Activated naive CD4-positive, alpha-beta T cell treated with anti-CD3 and anti-CD28 coated beads, Interleukin-2, amount 10 ng/mL, durations not matched to agents 7 days and 5 days (primary cell): ENCODE measurements around the gene TIAL1.
A peak's percentile ranks its signal among the peaks of the same experiment; 100 is the strongest.

Source experiments
- CTCF ChIA-PET: fragments of 350-600 bp; sonication (Branson Sonifier 250); formaldehyde crosslinking; loops from one replicate; lab custom pipeline; 2021; ENCODE audit warnings: antibody characterized with exemption; lab: Charles Lee
- DNase-seq: peaks from one replicate; pipeline ENCODE4 v3.0.0-alpha.2; 2020
- H3K27ac Mint-ChIP-seq: one replicate; pipeline ENCODE4 v1.8.0; 2021; ENCODE audit warnings: mild to moderate bottlenecking, moderate library complexity, mixed read lengths
- H3K27me3 Mint-ChIP-seq: one replicate; pipeline ENCODE4 v1.8.0; 2021; ENCODE audit warnings: mild to moderate bottlenecking, mixed read lengths
- H3K36me3 Mint-ChIP-seq: one replicate; pipeline ENCODE4 v1.8.0; 2021; ENCODE audit warnings: mixed read lengths
- H3K4me1 Mint-ChIP-seq: one replicate; pipeline ENCODE4 v1.8.0; 2021; ENCODE audit warnings: mixed read lengths
- H3K4me3 Mint-ChIP-seq: one replicate; pipeline ENCODE4 v1.8.0; 2021; ENCODE audit warnings: mild to moderate bottlenecking, moderate library complexity, mixed read lengths
- H3K9me3 Mint-ChIP-seq: one replicate; pipeline ENCODE4 v1.8.0; 2021; ENCODE audit warnings: mixed read lengths

The TIAL1 gene

GRCh38 chr10:119596537-119597404 is at the start of gene TIAL1:
TSS of gene TIAL1 (minus strand) at chr10:119596964. CDS start at chr10:119596465, 499 bp downstream.
- H3K27ac Mint-ChIP-seq = peak within 1 kb of the TSS; percentile 98
- peaks cover 28% of the 10 kb centered on the region for H3K36me3 Mint-ChIP-seq
- H3K27me3 Mint-ChIP-seq = no peaks in the 10 kb centered on the region
- H3K4me3 Mint-ChIP-seq = peak within 1 kb of the TSS; percentile 96
- H3K9me3 Mint-ChIP-seq = no peaks in the 10 kb centered on the region
- peaks cover 46% of the 10 kb centered on the region for H3K4me1 Mint-ChIP-seq
- CTCF ChIA-PET = interaction anchor here (0.7 to 1.6 kb wide), 2 partner anchors 274 to 398 kb away, joined by 3 read pairs; no protein-coding TSS in a partner anchor
- peak; percentile 98 for DNase-seq

GRCh38 chr10:119644994-119645393 is 48.2 kb upstream of the TIAL1 start:
- no peak overlapping the region for H3K4me3 Mint-ChIP-seq
- H3K9me3 Mint-ChIP-seq = no peaks in the 10 kb centered on the region
- CTCF ChIA-PET = interaction anchor here (2.9 kb wide), 1 partner anchor 13 kb away, joined by 9 read pairs; no protein-coding TSS in a partner anchor
- H3K27me3 Mint-ChIP-seq = peaks cover 8% of the 10 kb centered on the region
- H3K27ac Mint-ChIP-seq = no peak overlapping the region
- no peaks in the 10 kb centered on the region for H3K36me3 Mint-ChIP-seq
- DNase-seq = no peak
- peaks cover 27% of the 10 kb centered on the region for H3K4me1 Mint-ChIP-seq

- CTCF ChIA-PET = interaction anchor here (2.9 kb wide), 1 partner anchor 12 kb away, joined by 9 read pairs; no protein-coding TSS in a partner anchor
- peaks cover 8% of the 10 kb centered on the region for H3K27me3 Mint-ChIP-seq
- H3K4me1 Mint-ChIP-seq = peaks cover 24% of the 10 kb centered on the region
- no peak overlapping the region for H3K27ac Mint-ChIP-seq
- DNase-seq = no peak
- no peaks in the 10 kb centered on the region for H3K9me3 Mint-ChIP-seq
- no peak overlapping the region for H3K4me3 Mint-ChIP-seq
- no peaks in the 10 kb centered on the region for H3K36me3 Mint-ChIP-seq
These were observed 47.5 kb upstream of the TIAL1 start for GRCh38 chr10:119644205-119644814.

- peaks cover 24% of the 10 kb centered on the region for H3K4me1 Mint-ChIP-seq
- no peak overlapping the region for H3K27ac Mint-ChIP-seq
- CTCF ChIA-PET = interaction anchor here (0.8 to 2.9 kb wide), 3 partner anchors 10 to 20 kb away, joined by 3 to 9 read pairs (median 3); no protein-coding TSS in a partner anchor
- H3K9me3 Mint-ChIP-seq = no peaks in the 10 kb centered on the region
- DNase-seq = no peak
- no peaks in the 10 kb centered on the region for H3K36me3 Mint-ChIP-seq
- H3K27me3 Mint-ChIP-seq = peaks cover 8% of the 10 kb centered on the region
- no peak overlapping the region for H3K4me3 Mint-ChIP-seq
These were observed 46.8 kb upstream of the TIAL1 start for GRCh38 chr10:119643306-119644204.

GRCh38 chr10:119642556-119643111 is 45.9 kb upstream of the TIAL1 start:
- Mint-ChIP-seq H3K27me3 (peaks cover 8% of the 10 kb centered on the region), H3K27ac (no peak overlapping the region), H3K4me1 (peaks cover 24% of the 10 kb centered on the region), H3K4me3 (no peak overlapping the region), H3K36me3 (no peaks in the 10 kb centered on the region), H3K9me3 (no peaks in the 10 kb centered on the region)
- CTCF ChIA-PET = interaction anchor here (0.8 to 2.9 kb wide), 3 partner anchors 11 to 21 kb away, joined by 3 to 9 read pairs (median 3); no protein-coding TSS in a partner anchor
- DNase-seq = no peak

- no peak overlapping the region for H3K27ac Mint-ChIP-seq
- peaks cover 24% of the 10 kb centered on the region for H3K4me1 Mint-ChIP-seq
- peaks cover 5% of the 10 kb centered on the region for H3K27me3 Mint-ChIP-seq
- H3K9me3 Mint-ChIP-seq = no peaks in the 10 kb centered on the region
- CTCF ChIA-PET = no interaction called here
- no peaks in the 10 kb centered on the region for H3K36me3 Mint-ChIP-seq
- DNase-seq = no peak
- no peak overlapping the region for H3K4me3 Mint-ChIP-seq
These were observed 44.2 kb upstream of the TIAL1 start for GRCh38 chr10:119640875-119641526.

GRCh38 chr10:119640384-119640783 is 43.6 kb upstream of the TIAL1 start:
- H3K4me1 Mint-ChIP-seq = peaks cover 24% of the 10 kb centered on the region

GRCh38 chr10:119638982-119639381 is 42.2 kb upstream of the TIAL1 start:
- CTCF ChIA-PET = no interaction called here
- H3K27ac Mint-ChIP-seq = no peak overlapping the region
- no peak for DNase-seq
- H3K4me3 Mint-ChIP-seq = no peak overlapping the region
- H3K9me3 Mint-ChIP-seq = no peaks in the 10 kb centered on the region
- H3K4me1 Mint-ChIP-seq = peaks cover 24% of the 10 kb centered on the region
- H3K27me3 Mint-ChIP-seq = peaks cover 6% of the 10 kb centered on the region
- H3K36me3 Mint-ChIP-seq = no peaks in the 10 kb centered on the region

More at GRCh38 chr10:119640384-119640783, 43.6 kb upstream of the TIAL1 start:
- H3K4me3 Mint-ChIP-seq = no peak overlapping the region
- H3K36me3 Mint-ChIP-seq = no peaks in the 10 kb centered on the region
- no peaks in the 10 kb centered on the region for H3K9me3 Mint-ChIP-seq
- H3K27me3 Mint-ChIP-seq = peaks cover 4% of the 10 kb centered on the region
- no peak overlapping the region for H3K27ac Mint-ChIP-seq
- no peak for DNase-seq
- CTCF ChIA-PET = no interaction called here

- no peaks in the 10 kb centered on the region for H3K9me3 Mint-ChIP-seq
- H3K4me1 Mint-ChIP-seq = peaks cover 15% of the 10 kb centered on the region
- no peaks in the 10 kb centered on the region for H3K36me3 Mint-ChIP-seq
- H3K27me3 Mint-ChIP-seq = peaks cover 8% of the 10 kb centered on the region
- H3K4me3 Mint-ChIP-seq = no peak overlapping the region
- CTCF ChIA-PET = no interaction called here
- DNase-seq = no peak
- H3K27ac Mint-ChIP-seq = no peak overlapping the region
These were observed 40.9 kb upstream of the TIAL1 start for GRCh38 chr10:119637631-119638030.

GRCh38 chr10:119634219-119634544 is 37.4 kb upstream of the TIAL1 start:
- CTCF ChIA-PET = interaction anchor here (0.6 to 1.0 kb wide), 3 partner anchors 16 to 52 kb away, joined by 3 to 4 read pairs (median 3); no protein-coding TSS in a partner anchor
- no peaks in the 10 kb centered on the region for H3K9me3 Mint-ChIP-seq

GRCh38 chr10:119633538-119634218 is 36.9 kb upstream of the TIAL1 start:
- DNase-seq = no peak
- Mint-ChIP-seq H3K4me3 (no peak overlapping the region), H3K27ac (no peak overlapping the region), H3K36me3 (no peaks in the 10 kb centered on the region), H3K9me3 (no peaks in the 10 kb centered on the region), H3K27me3 (peaks cover 8% of the 10 kb centered on the region), H3K4me1 (no peaks in the 10 kb centered on the region)
- CTCF ChIA-PET = interaction anchor here (0.6 to 2.9 kb wide), 4 partner anchors 10 to 51 kb away, joined by 3 to 9 read pairs (median 4); no protein-coding TSS in a partner anchor

More at GRCh38 chr10:119634219-119634544, 37.4 kb upstream of the TIAL1 start:
- no peak for DNase-seq
- Mint-ChIP-seq H3K27me3 (peaks cover 8% of the 10 kb centered on the region), H3K4me3 (no peak overlapping the region), H3K4me1 (no peaks in the 10 kb centered on the region), H3K27ac (no peak overlapping the region), H3K36me3 (no peaks in the 10 kb centered on the region)

- Mint-ChIP-seq H3K36me3 (no peaks in the 10 kb centered on the region), H3K27me3 (peaks cover 28% of the 10 kb centered on the region), H3K4me1 (no peaks in the 10 kb centered on the region), H3K4me3 (no peak overlapping the region), H3K9me3 (no peaks in the 10 kb centered on the region), H3K27ac (no peak overlapping the region)
- no peak for DNase-seq
- CTCF ChIA-PET = interaction anchor here (1.2 kb wide), 1 partner anchor 13 kb away, joined by 3 read pairs; no protein-coding TSS in a partner anchor
These were observed 33.5 kb upstream of the TIAL1 start for GRCh38 chr10:119630300-119630699.
